A549 (cell line): ENCODE data around the gene ARPC5L. TPM values are rescaled to one million over a fixed set of nuclear protein-coding genes. Genes with fewer than 3 reads are reported as not detected.

Experiments used
- ATAC-seq, 2 experiments: fragments of 200-7000 bp in 1 of 2; fragments of >200 bp in 1 of 2; cut with Nextera tagmentation in 1 of 2; cut with Tn5 transposase in 1 of 2; 3 replicates each; pipeline versions ENCODE4 v1.8.0 to v1.9.1; 2018 to 2020; ENCODE audit warnings: mild to moderate bottlenecking in 1 of 2, moderate library complexity in 1 of 2
- CTCF ChIA-PET: fragments of 300-600 bp; sonication (Branson Sonifier 250); formaldehyde crosslinking; extraction: SDS; loops from one replicate; lab custom pipeline; 2021; ENCODE audit warnings: antibody characterized with exemption, inconsistent platforms; lab: Yijun Ruan, JAX
- POLR2A ChIA-PET: fragments of 350-600 bp; formaldehyde crosslinking; extraction: SDS; loops from one replicate; lab custom pipeline; 2021; ENCODE audit warnings: antibody characterized with exemption, inconsistent platforms; lab: Yijun Ruan, JAX
- DNase-seq, 2 experiments: peaks; one replicate each; pipeline versions ENCODE4 v3.0.0 to v3.0.0-alpha.2; 2011 to 2016; ENCODE audit warnings: low read depth in 1 of 2, low spot score in 1 of 2
- FAIRE-seq: peaks from 2 replicates; lab custom pipeline; 2011; peaks lifted over from hg19 to GRCh38; lab: Jason Lieb, UNC
- H3K27ac ChIP-seq, 2 experiments: fragments of >200 bp; sonication (Bioruptor Twin); formaldehyde crosslinking; 3 replicates each; pipeline ENCODE4 v1.5.1; 2016 to 2017
- H3K4me1 ChIP-seq: fragments of >200 bp; sonication (Bioruptor Twin); formaldehyde crosslinking; 3 replicates; pipeline ENCODE4 v1.6.1; 2016
- H3K4me2 ChIP-seq: fragments of >200 bp; sonication (Bioruptor Twin); formaldehyde crosslinking; 3 replicates; pipeline ENCODE4 v1.6.1; 2016
- H3K4me3 ChIP-seq: fragments of >200 bp; sonication (Bioruptor Twin); formaldehyde crosslinking; 3 replicates; pipeline ENCODE4 v1.5.1; 2016
- H3K9me3 ChIP-seq: fragments of >200 bp; sonication (Bioruptor Twin); formaldehyde crosslinking; 3 replicates; pipeline ENCODE4 v1.6.1; 2016
- BCL3 ChIP-seq: fragments of >200 bp; sonication (Bioruptor Twin); formaldehyde crosslinking; IDR thresholded peaks from 3 replicates; pipeline ENCODE4 v1.6.1; 2016
- CBX2 ChIP-seq: fragments of 200-600 bp; sonication (generic); IDR thresholded peaks from 2 replicates; pipeline ENCODE4 v1.6.1; 2016; ENCODE audit warnings: low read depth, mild to moderate bottlenecking, borderline replicate concordance
- CEBPB ChIP-seq, 2 experiments: fragments of >200 bp in 1 of 2; sonication (Bioruptor Twin) in 1 of 2; formaldehyde crosslinking in 1 of 2; IDR thresholded peaks; 2 replicates each; pipeline ENCODE4 v1.6.1; 2012 to 2016
- CHD2 ChIP-seq: fragments of 150-350 bp; IDR thresholded peaks from 2 replicates; pipeline ENCODE4 v1.6.1; 2014; ENCODE audit warnings: low read length; ENCODE audit not compliant: partially characterized antibody
- EHF ChIP-seq: fragments of 250-450 bp; sonication (Bioruptor Pico); IDR thresholded peaks from 2 replicates; pipeline ENCODE4 v1.5.0; 2020; ENCODE audit warnings: mild to moderate bottlenecking
- ESRRA ChIP-seq: fragments of 150-350 bp; IDR thresholded peaks from 2 replicates; pipeline ENCODE4 v1.6.1; 2014; ENCODE audit warnings: mild to moderate bottlenecking, low read length, borderline replicate concordance
- FOSB ChIP-seq: fragments of 250-450 bp; sonication (Bioruptor Pico); IDR thresholded peaks from 2 replicates; pipeline ENCODE4 v1.5.0; 2020; ENCODE audit warnings: mild to moderate bottlenecking, moderate library complexity
- FOSL2 ChIP-seq, 2 experiments: fragments of 450-650 bp in 1 of 2; fragments of >200 bp in 1 of 2; sonication (Bioruptor Twin) in 1 of 2; formaldehyde crosslinking; IDR thresholded peaks; 2 replicates each; pipeline versions ENCODE4 v1.5.0 to v1.6.1; 2016 to 2020; ENCODE audit warnings: mild to moderate bottlenecking in 1 of 2, moderate library complexity in 1 of 2
- GATA3 ChIP-seq: IDR thresholded peaks from 2 replicates; pipeline ENCODE4 v1.6.1; 2012; ENCODE audit warnings: borderline replicate concordance
- HEYL ChIP-seq: fragments of 250-450 bp; sonication (Bioruptor Pico); IDR thresholded peaks from 2 replicates; pipeline ENCODE4 v1.8.0; 2021; ENCODE audit warnings: mild to moderate bottlenecking, moderate library complexity
- HOXA7 ChIP-seq: fragments of 250-450 bp; sonication (Bioruptor Pico); IDR thresholded peaks from 2 replicates; pipeline ENCODE4 v1.5.0; 2020; ENCODE audit warnings: mild to moderate bottlenecking, moderate library complexity
- HOXB5 ChIP-seq: fragments of 250-450 bp; sonication (Bioruptor Pico); IDR thresholded peaks from 2 replicates; pipeline ENCODE4 v1.5.0; 2020; ENCODE audit warnings: mild to moderate bottlenecking, moderate library complexity
- JUN ChIP-seq, 2 experiments: fragments of >200 bp; sonication (Bioruptor Twin); formaldehyde crosslinking; IDR thresholded peaks; 2 replicates in 1 of 2; 3 replicates in 1 of 2; pipeline ENCODE4 v1.6.1; 2016 to 2017
- KDM5A ChIP-seq: fragments of 200-600 bp; sonication (generic); IDR thresholded peaks from 2 replicates; pipeline ENCODE4 v1.6.1; 2016; ENCODE audit warnings: antibody characterized with exemption, mild to moderate bottlenecking
- NPAS2 ChIP-seq: fragments of 250-450 bp; sonication (Bioruptor Pico); IDR thresholded peaks from 2 replicates; pipeline ENCODE4 v1.8.0; 2022; ENCODE audit warnings: mild to moderate bottlenecking, moderate library complexity, borderline replicate concordance
- PBX3 ChIP-seq: IDR thresholded peaks from 2 replicates; pipeline ENCODE4 v1.6.1; 2012
- POLR2A ChIP-seq: IDR thresholded peaks from 2 replicates; pipeline ENCODE4 v1.6.1; 2012; ENCODE audit warnings: mild to moderate bottlenecking, low read length
- SMC3 ChIP-seq: fragments of >200 bp; sonication (Bioruptor Twin); formaldehyde crosslinking; IDR thresholded peaks from 3 replicates; pipeline ENCODE4 v1.6.1; 2018; ENCODE audit warnings: inconsistent platforms
- SREBF2 ChIP-seq: fragments of 450-650 bp; IDR thresholded peaks from 2 replicates; pipeline ENCODE4 v1.6.1; 2014; ENCODE audit warnings: mild to moderate bottlenecking, moderate library complexity
- WGBS: methylation state at CpG from one replicate; pipeline ENCODE4 v1.1.6; 2017; ENCODE audit errors: missing lambda C conversion rate; 5-methylcytosine and 5-hydroxymethylcytosine counted together
- polyA plus RNA-seq, 4 experiments: library from polyadenylated mRNA; depleted of rRNA in 3 of 4; stranded (reverse); fragments of >200 nt; fragmentation: RNase III in 1 of 4; extraction: RNeasy Plus Mini Kit Qiagen cat#74134 plus additional on column Dnase treatment in 1 of 4; gene quantifications; 2 replicates in 3 of 4; 3 replicates in 1 of 4; pipeline ENCODE4 v1.2.3, GENCODE V29; 2011 to 2017

The ARPC5L gene
- polyA plus RNA-seq, 2 of the 4 experiments (the other 2 are of a cell fraction) = 59.4 to 62.8 TPM

GRCh38 chr9:124882231-124882630 lies 20.3 kb downstream of the ARPC5L start:
- H3K9me3 ChIP-seq = no peaks in the 10 kb centered on the region
- FAIRE-seq (no peak), ATAC-seq (peak in 1 of 2 experiments; percentile 20; a peak in 2 of 6 replicates), DNase-seq (no peak)
- H3K4me3 ChIP-seq = no peak overlapping the region
- no peak overlapping the region for H3K27ac ChIP-seq
- no peak overlapping the region for H3K4me2 ChIP-seq
- ChIA-PET CTCF (interaction anchor here (0.5 to 3.5 kb wide), 6 partner anchors 10 to 493 kb away, joined by 3 to 18 read pairs (median 4); partner anchors contain the start of gene SCAI), POLR2A (no interaction called here)
- H3K4me1 ChIP-seq = no peaks in the 10 kb centered on the region
- WGBS = 84% methylated on average over 13 of the region's 13 CpGs
- TF ChIP-seq FOSL2 (IDR thresholded peaks at IDR 0.05) (no peak), FOSL2 (CRISPR knock-in tag; IDR thresholded peaks at IDR 0.05) (no peak), CHD2 (no peak), FOSB (CRISPR knock-in tag) (no peak)

GRCh38 chr9:124884376-124884775 lies 22.4 kb downstream of the ARPC5L start:
- Histone ChIP-seq H3K4me2 (no peak overlapping the region), H3K4me1 (no peaks in the 10 kb centered on the region), H3K27ac (no peak overlapping the region), H3K4me3 (no peak overlapping the region), H3K9me3 (no peaks in the 10 kb centered on the region)
- 89% methylated on average over 4 of the region's 4 CpGs for WGBS
- FAIRE-seq (no peak), DNase-seq (no peak), ATAC-seq (no peak)
- CTCF ChIA-PET = interaction anchor here (1.2 kb wide), 1 partner anchor 13 kb away, joined by 3 read pairs; no protein-coding TSS in a partner anchor
- POLR2A ChIA-PET = no interaction called here
- TF ChIP-seq SMC3 (no peak), CBX2 (no peak), ESRRA (no peak), HOXB5 (no peak), HEYL (no peak)

- H3K27ac ChIP-seq = no peak overlapping the region
- ATAC-seq (no peak), FAIRE-seq (no peak), DNase-seq (no peak)
- no peak overlapping the region for H3K4me3 ChIP-seq
- no peaks in the 10 kb centered on the region for H3K4me1 ChIP-seq
- ChIA-PET CTCF (no interaction called here), POLR2A (no interaction called here)
- H3K9me3 ChIP-seq = no peaks in the 10 kb centered on the region
- no peak for TF ChIP-seq EHF (CRISPR knock-in tag)
- TF ChIP-seq PBX3 = no peak
- no peak for TF ChIP-seq NPAS2 (CRISPR knock-in tag)
- no peak for TF ChIP-seq JUN (IDR thresholded peaks at IDR 0.05)
- no peak for TF ChIP-seq CHD2
- TF ChIP-seq CBX2 = no peak
- WGBS = 77% methylated on average over 4 of the region's 4 CpGs
- no peak overlapping the region for H3K4me2 ChIP-seq
These were observed 23.6 kb downstream of the ARPC5L start for GRCh38 chr9:124885551-124885950.

GRCh38 chr9:124886461-124886860 lies 24.5 kb downstream of the ARPC5L start:
- ATAC-seq (no peak), DNase-seq (no peak), FAIRE-seq (no peak)
- Histone ChIP-seq H3K4me3 (no peak overlapping the region), H3K4me1 (no peaks in the 10 kb centered on the region), H3K27ac (no peak overlapping the region), H3K4me2 (no peak overlapping the region), H3K9me3 (no peaks in the 10 kb centered on the region)
- POLR2A ChIA-PET = interaction anchor here (0.5 kb wide), 1 partner anchor 409 kb away, joined by 4 read pairs; no protein-coding TSS in a partner anchor
- TF ChIP-seq POLR2A = no peak
- WGBS = 84% methylated on average over 10 of the region's 10 CpGs
- CTCF ChIA-PET = interaction anchor here (0.7 to 1.7 kb wide), 3 partner anchors 17 to 114 kb away, joined by 3 to 5 read pairs (median 3); no protein-coding TSS in a partner anchor

GRCh38 chr9:124886866-124887492 lies 25.0 kb downstream of the ARPC5L start:
- DNase-seq = no peak
- Histone ChIP-seq H3K4me2 (no peak overlapping the region), H3K4me1 (no peaks in the 10 kb centered on the region), H3K9me3 (no peaks in the 10 kb centered on the region), H3K4me3 (no peak overlapping the region), H3K27ac (no peak overlapping the region)
- no peak for TF ChIP-seq BCL3
- no peak for TF ChIP-seq SREBF2
- TF ChIP-seq KDM5A = no peak
- TF ChIP-seq HOXA7 (CRISPR knock-in tag) = no peak
- no peak for TF ChIP-seq CEBPB (IDR thresholded peaks at IDR 0.05)
- no peak for TF ChIP-seq GATA3
- ChIA-PET POLR2A (interaction anchor here (0.5 to 0.6 kb wide), 2 partner anchors 313 to 409 kb away, joined by 4 read pairs; no protein-coding TSS in a partner anchor), CTCF (interaction anchor here (0.8 to 1.7 kb wide), 3 partner anchors 8 to 115 kb away, joined by 3 to 6 read pairs (median 5); no protein-coding TSS in a partner anchor)
- 0 out of 6 replicates have a peak, but pooled peaks of 1 of the 2 experiments have one; percentile 17 for ATAC-seq
- FAIRE-seq = no peak
- WGBS = 82% methylated on average over 17 of the region's 17 CpGs
